Measurements from ENCODE around the gene RIMKLA.

Gene RIMKLA

DNA sequence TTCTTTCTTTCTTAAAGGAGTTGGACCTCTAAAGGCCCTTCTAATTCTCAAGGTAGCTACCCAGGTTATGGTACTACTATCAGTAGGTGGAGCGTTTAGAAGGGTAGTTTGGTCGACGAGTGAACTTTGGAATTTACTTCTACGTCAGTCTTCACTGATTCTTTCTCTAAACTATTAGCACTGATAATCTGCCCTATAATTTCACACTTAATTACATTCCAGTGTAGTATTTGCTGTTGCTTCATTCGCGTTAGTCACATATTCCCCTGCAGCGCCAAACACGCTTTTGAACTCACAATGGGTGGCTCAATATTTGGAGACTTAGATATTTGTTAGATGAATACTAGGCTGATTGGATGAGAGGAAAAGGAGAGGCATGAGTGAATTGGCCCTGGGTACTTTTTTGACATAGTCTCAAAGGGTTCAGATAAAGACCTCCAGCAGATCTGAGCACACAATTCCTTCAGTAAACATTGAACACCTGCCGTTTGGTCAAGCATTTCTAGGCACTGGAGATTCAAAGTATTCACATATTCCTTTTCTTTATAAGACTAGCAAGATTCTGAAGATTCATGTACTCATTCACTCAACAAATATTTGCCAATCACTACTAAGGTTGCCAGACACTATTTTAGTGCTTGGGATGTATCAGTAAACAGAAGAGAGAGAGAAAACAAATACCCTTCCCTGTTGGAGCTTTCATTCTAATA, 44.6 kb upstream of the RIMKLA start:
- TF ChIP-seq, protein P1, sequence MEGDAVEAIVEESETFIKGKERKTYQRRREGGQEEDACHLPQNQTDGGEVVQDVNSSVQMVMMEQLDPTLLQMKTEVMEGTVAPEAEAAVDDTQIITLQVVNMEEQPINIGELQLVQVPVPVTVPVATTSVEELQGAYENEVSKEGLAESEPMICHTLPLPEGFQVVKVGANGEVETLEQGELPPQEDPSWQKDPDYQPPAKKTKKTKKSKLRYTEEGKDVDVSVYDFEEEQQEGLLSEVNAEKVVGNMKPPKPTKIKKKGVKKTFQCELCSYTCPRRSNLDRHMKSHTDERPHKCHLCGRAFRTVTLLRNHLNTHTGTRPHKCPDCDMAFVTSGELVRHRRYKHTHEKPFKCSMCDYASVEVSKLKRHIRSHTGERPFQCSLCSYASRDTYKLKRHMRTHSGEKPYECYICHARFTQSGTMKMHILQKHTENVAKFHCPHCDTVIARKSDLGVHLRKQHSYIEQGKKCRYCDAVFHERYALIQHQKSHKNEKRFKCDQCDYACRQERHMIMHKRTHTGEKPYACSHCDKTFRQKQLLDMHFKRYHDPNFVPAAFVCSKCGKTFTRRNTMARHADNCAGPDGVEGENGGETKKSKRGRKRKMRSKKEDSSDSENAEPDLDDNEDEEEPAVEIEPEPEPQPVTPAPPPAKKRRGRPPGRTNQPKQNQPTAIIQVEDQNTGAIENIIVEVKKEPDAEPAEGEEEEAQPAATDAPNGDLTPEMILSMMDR (IDR thresholded peaks at IDR 0.05; ENCODE audit: insufficient read depth, low read length, poor library complexity, severe bottlenecking): no peak
- Histone ChIP-seq H3K4me3 (replicated peaks; ENCODE audit: low read depth, low read length) (peak overlapping the region; percentile 89), H3K27me3 (replicated peaks; ENCODE audit: control insufficient read depth, insufficient read depth, low read length) (no peaks in the 10 kb centered on the region), H3K36me3 (ENCODE audit: control insufficient read depth, insufficient read depth, low read length) (no peaks in the 10 kb centered on the region)
- DNase-seq (ENCODE audit: extremely low read depth, insufficient read length): no peak

DNA sequence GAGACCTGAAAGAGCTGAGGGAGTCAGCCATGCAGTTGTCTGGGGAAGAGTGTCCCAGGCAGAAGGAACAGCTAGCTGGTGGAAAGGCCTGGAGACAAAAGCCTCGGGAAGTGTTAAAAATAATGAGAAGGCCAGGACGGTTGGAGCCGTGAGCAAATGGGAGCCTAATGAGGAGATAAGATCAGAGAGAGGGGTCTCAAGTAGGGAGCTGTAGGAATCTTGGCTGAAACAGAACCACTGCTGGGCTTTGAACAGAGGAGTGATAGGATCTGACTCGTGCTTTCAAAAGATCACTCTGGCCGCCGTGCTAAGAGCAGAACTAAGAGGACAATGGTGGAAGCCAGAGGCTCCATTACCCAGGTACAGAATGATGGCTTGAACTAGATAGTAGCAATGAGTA, 43.6 kb upstream of the RIMKLA start:
- DNase-seq (ENCODE audit: extremely low read depth, insufficient read length): no peak
- no peaks in the 10 kb centered on the region for H3K27me3 ChIP-seq (replicated peaks; ENCODE audit: control insufficient read depth, insufficient read depth, low read length)
- H3K4me3 ChIP-seq (replicated peaks; ENCODE audit: low read depth, low read length): no peak overlapping the region
- H3K36me3 ChIP-seq (ENCODE audit: control insufficient read depth, insufficient read depth, low read length): no peaks in the 10 kb centered on the region
- TF ChIP-seq, protein P1 (IDR thresholded peaks at IDR 0.05; ENCODE audit: insufficient read depth, low read length, poor library complexity, severe bottlenecking): no peak

DNA sequence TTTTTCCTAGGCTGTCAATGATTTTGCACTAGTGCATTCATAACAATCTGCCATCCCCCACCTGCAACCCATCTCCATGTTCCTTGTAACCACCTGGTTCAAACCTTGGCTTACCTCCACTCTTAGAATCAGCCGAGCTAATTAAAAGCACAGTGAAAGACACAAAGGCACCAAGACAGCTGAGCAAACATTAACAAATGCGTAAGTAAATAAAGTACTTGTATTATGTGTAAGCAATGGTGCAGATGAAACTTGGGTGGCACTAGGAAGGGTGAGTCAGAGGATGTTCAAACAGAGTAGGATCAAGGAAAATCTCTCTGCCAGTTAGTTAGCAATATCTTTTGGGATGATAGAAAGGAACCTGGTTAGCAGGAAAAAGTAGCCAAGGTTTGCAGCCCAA, 40.5 kb upstream of the RIMKLA start:
- DNase-seq (ENCODE audit: extremely low read depth, insufficient read length): no peak
- Histone ChIP-seq H3K27me3 (replicated peaks; ENCODE audit: control insufficient read depth, insufficient read depth, low read length) (no peaks in the 10 kb centered on the region), H3K36me3 (ENCODE audit: control insufficient read depth, insufficient read depth, low read length) (no peaks in the 10 kb centered on the region), H3K4me3 (replicated peaks; ENCODE audit: low read depth, low read length) (no peak overlapping the region)
- TF ChIP-seq, protein P1 (IDR thresholded peaks at IDR 0.05; ENCODE audit: insufficient read depth, low read length, poor library complexity, severe bottlenecking): no peak

DNA sequence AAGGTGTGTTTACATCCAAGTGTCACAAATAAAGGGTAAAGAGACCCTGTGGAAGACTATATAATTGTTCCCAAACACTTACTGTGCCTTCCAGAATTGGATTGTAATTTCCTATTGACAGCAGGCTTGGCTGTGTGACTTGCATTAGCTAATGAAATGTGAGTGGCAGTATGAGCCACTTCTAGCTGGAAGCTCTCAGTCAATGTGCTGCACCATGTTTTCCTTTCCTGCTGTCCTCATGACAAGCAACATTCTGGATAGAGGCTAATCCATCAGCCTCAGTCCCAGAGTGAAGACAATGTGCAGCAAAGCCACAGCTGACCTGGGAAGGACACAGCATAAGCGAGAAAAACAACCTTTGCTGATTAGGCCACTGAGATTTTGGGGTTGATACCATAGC, 39.7 kb upstream of the RIMKLA start:
- TF ChIP-seq, protein P1 (IDR thresholded peaks at IDR 0.05; ENCODE audit: insufficient read depth, low read length, poor library complexity, severe bottlenecking): no peak
- no peaks in the 10 kb centered on the region for H3K27me3 ChIP-seq (replicated peaks; ENCODE audit: control insufficient read depth, insufficient read depth, low read length)
- DNase-seq (ENCODE audit: extremely low read depth, insufficient read length): no peak
- no peak overlapping the region for H3K4me3 ChIP-seq (replicated peaks; ENCODE audit: low read depth, low read length)
- H3K36me3 ChIP-seq (ENCODE audit: control insufficient read depth, insufficient read depth, low read length): no peaks in the 10 kb centered on the region

DNA sequence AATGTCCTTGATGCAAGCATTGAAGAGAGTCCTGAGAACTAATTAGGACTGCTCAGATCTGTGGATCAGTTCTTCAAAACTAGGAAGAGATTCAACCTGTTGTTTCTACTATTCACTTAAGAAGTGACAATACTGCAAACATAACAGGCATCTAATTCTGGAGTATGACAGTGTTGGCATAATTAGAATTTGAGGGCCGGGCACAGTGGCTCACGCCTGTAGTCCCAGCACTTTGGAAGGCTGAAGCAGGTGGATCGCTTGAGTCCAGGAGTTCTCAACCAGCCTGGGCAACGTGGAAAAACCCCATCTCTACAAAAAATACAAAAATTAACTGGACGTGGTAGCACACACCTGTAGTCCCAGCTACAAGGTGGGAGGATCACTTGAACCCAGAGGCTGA, 37.5 kb upstream of the RIMKLA start:
- TF ChIP-seq, protein P1 (IDR thresholded peaks at IDR 0.05; ENCODE audit: insufficient read depth, low read length, poor library complexity, severe bottlenecking): no peak
- no peak for DNase-seq (ENCODE audit: extremely low read depth, insufficient read length)
- no peaks in the 10 kb centered on the region for H3K36me3 ChIP-seq (ENCODE audit: control insufficient read depth, insufficient read depth, low read length)
- H3K27me3 ChIP-seq (replicated peaks; ENCODE audit: control insufficient read depth, insufficient read depth, low read length): no peaks in the 10 kb centered on the region
- no peak overlapping the region for H3K4me3 ChIP-seq (replicated peaks; ENCODE audit: low read depth, low read length)

DNA sequence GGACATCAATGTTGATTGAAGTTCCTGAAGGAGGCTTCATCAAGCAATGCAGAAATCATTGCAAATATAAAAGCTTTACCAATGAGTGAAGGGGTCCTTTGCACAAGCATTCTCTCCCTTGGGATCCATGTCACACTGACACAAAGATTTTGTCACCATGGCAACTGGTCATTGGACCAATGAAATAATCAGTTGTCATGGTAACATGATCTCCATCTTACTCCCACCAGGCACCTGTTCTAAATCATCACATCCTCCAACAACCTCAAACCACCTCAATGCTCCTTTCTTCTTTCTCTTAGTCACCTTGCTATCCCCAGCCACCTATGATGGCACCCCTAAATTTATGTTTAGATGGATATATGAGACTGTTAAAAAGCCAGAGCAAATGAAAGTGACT, 32.1 kb upstream of the RIMKLA start:
- H3K27me3 ChIP-seq (replicated peaks; ENCODE audit: control insufficient read depth, insufficient read depth, low read length): no peaks in the 10 kb centered on the region
- DNase-seq (ENCODE audit: extremely low read depth, insufficient read length): no peak
- H3K36me3 ChIP-seq (ENCODE audit: control insufficient read depth, insufficient read depth, low read length): no peaks in the 10 kb centered on the region
- TF ChIP-seq, protein P1 (IDR thresholded peaks at IDR 0.05; ENCODE audit: insufficient read depth, low read length, poor library complexity, severe bottlenecking): no peak
- H3K4me3 ChIP-seq (replicated peaks; ENCODE audit: low read depth, low read length): no peak overlapping the region

All from GM06990 (cell line).